ENCODE data around the gene CATSPER3.

The CATSPER3 gene

DNA sequence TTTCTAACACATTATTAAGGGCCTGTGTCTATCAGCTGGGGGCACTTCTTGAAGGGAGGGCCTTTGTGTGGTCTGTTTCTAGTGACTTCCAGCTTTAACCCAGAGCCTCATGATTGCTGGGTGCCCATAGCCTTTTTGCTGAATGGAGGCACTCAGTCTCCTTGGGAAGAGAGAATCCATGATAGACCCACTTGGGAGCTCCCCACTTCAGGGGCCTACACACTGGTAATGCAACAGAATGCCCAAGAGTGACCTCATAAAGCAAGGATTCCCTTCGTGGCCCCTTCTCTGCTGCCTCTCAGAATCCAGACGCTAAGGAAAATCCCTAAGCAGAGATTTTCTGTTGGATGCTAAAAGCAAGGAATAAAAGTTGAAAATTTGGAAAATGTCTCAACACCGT lies at the start of gene CATSPER3:
TSS of gene CATSPER3 (plus strand) at position 301 of the 400 bp plus-strand sequence. CDS start at position 386, 85 bp downstream.
- DNase-seq = no peak

DNA sequence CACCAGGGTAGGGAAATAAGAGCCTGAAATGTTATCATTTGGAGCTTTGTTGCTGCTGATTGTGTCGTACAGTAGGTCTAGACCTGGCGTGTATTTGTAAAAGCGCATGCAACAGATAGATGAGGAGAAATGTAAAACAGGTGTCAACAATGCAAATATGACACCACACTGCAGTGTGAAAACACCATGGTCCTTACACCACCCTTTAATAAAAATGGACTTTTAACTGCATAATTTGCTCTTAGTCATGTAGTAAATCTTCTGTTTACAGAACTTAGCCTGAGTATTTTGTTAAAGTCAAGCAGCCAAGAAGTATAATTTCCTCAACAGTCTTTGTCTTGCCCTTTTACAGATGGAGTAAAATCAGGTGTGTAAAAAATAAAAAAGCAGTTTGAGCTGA lies 48.8 kb upstream of the CATSPER3 start:
- DNase-seq = no peak

DNA sequence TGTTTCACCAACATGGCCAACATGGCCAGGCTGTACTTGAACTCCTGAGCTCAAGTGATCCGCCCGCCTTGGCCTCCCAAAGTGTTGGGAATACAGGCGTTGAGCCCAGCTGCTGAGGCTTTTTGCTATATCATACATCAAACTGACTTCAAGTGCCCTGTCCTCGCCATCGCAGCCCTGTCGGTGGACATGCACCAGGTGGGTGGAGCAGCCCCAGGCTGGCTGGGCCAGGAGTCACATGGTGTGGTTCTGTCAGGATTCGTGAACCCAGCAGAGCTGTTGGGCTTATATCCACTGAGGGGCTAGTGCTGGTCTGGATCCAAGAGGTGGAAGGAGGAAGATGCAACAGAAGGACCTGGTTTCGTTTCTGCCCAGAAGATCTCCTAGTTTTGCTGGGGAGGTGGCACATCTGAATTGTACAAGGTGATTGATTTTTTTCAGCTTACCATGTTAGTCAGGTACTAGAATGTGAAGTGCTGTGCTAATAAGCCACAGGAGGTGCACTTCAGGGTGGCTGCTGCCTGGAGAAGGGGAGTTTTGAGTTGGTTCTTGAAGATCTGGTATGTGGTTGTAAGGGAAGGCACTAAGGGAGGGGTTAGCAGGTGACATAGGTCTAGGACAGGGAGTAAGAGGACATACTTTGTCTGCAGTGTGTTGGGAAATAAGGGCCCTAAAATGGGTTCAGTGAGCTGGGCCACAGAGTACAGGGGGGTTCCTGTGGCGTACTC lies 46.7 kb upstream of the CATSPER3 start:
- no peak for DNase-seq

DNA sequence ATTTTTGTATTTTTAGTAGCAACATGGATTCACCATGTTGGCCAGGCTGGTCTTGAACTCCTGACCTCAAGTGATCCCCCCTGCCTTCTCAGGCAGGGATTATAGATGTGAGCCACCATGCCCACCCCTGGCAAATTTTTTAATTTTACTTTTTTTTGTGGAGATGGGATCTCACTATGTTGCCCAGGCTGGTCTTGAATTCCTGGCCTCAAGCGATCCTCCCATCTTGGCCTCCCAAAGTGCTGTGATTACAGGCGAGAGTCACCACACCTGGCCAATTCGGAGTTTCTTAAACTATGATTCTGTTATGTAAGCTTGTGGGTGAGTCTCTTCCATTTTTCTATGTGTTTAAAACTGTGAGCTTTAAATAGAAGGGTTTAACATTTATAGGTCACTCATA lies 35.2 kb upstream of the CATSPER3 start:
- no peak for DNase-seq

DNA sequence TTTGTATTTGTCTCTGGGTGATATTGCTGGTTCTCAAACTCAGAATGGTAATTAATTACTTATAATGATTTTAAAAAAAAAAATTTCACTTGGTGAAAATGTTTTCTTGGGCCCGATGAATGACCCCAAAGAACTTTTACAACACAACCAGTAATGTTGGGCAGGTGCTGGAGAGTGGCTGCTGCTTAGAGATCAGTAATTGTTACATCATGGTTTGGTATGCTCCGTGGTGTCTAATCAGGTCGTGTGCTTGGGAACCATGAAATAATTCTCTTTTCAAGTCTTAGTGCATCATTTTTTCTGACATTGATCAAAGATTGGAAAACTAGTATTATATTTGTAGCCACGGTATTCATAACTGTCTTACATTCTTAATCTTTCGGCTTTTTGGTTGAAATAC lies 33.5 kb upstream of the CATSPER3 start:
- no peak for DNase-seq

DNA sequence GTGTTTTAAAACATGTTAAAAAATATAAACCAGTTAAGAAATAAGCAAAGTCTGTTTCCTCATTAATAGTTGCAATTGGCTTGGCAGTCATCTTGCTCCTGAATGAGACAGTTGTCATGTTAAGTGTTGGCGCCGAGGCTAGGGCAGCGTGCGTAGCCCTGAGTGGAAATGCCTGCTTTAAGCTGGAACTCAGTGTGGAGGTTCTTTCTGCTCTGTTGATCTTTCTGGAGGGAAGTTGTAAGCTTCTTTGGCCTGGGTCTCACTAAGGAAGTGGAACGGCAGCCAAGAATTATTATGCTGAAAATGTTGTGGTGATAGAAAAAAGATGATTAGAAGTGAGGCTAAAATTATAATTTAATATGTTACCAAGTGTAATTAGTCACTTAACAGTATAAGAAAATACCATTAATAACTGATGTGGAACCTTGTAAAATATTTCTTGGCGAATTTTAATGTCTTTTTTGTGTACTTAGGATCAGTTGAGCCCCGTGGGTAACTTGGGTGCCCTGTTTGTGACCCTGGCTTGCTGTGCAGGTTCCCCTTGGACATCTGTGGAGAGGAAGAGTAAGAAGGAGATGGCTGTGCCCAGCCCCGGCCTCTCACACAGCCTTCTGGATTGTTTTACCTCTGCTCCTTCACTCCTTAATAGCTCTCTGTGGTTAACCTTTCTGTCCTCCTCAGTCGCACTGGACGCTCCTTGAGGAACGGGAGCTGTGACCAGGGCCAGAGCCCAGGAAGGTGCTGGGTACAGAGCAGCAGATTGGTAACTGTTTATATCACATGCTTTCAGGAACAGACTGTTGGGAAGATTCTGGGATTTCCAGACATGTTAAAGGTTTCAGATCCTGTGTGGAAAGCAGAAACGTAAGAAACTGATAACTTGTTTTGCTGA lies 31.8 kb upstream of the CATSPER3 start:
- DNase-seq = no peak

DNA sequence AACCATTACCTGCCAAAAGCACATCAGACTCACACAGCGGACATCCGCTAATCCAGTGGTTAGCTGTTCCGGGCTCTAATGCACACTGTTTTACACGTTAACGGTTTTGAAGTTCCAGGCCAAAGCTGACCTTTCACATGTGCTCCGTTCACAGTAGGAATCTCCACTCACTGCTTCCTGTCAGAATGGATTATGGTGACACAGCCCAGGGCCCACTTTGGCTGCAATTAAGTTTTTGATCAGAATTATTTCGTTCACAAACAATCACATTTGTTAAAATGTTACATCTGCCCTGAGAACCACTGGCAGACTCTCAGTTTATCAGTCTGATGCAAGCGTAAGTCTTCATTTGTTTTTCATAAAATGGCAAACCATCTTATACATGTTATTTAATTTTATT lies 30.2 kb upstream of the CATSPER3 start:
- DNase-seq = no peak

DNA sequence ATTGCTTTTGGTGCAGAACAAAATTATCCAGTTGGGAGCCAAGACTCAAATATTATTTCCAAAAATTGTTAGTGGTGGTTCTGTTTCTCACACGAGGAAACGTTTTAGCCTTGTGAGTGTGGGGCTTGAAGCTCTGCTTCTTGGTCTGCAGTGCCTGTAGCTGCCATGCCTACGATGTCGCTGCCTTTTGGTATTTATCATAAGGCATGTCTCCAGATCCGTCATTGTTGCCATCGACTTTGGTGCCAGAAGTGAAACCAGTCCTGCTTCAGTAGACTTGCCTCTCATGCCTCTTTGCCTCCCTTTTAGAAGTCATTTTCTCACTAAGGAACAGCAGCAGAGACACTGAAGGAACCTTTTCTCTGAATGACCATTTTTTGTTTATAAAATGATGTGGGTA lies 29.7 kb upstream of the CATSPER3 start:
- no peak for DNase-seq

DNA sequence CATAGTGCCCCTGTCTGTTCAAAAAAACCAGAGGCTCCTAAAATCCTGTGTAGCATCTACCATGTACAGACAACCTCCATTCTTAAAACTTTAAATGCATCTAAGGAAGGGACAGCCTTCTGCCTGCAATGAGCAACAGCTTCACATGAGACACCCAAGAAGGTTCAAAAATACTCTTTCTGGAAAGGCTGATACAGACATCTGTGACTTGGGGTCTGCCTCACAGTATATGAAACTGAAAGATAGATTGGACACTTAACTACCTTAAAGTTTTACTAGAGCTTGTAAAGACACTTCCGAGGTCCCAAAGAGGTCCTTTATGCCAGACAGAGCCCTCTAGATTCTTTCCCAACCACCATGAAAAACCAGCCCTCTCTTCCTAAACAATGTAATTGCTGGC lies 28.2 kb upstream of the CATSPER3 start:
- DNase-seq = no peak

DNA sequence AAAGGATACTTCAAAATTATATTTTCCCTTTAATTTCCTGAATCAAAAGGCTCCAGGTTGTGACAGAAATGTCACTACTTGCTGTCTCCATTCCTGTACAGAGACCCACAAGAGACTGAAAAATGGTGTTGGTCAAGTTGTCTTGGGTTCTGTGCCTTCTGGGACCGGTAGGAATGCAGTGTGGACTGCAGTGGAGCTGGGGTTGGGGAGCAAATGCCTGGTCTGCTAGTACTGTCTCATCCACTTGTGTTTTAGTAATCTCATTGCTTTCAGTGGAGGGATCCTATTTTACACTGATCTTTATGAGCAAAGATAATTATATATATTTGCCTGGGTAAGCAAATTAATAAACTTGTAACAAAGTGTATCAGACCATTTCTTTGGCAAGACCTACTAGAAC lies 24.2 kb upstream of the CATSPER3 start:
- no peak for DNase-seq

DNA sequence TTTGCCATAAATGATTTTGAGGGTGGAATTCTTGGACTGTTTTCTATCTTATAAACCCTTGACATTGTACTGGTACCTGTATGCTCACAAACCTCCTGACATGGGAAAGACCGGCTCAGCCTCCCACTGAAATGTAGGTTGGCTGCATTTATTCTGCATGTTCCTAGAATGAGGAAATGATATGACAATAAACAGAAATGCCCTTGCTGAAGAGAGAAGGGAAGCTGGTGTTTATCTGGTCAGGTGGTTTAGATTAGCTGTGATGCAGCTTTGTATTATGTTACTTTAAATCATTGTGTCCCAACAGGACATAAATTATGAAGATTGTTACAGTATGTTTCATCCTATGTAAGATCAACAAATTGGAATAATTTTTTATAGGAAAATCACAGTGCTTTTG lies 23.1 kb upstream of the CATSPER3 start:
- DNase-seq = no peak

DNA sequence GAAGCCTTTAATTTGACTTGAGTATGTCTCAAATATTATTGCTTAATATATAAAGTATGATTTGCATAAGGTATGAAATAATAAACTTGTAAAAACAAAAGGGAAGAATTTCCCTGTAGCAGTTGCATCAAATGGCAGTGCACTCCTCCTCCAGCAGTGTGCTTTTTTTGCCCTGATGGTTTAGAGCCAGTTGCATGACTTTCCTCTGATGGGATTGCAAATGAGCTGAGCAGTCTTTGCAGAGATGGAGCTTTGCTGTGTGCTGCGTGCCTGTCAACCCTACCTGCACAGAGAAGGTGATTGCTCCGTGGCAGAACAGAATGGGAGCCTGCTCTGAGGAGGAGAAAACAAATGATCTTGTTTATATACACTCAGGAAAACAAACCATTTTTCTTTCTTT lies 22.7 kb upstream of the CATSPER3 start:
- no peak for DNase-seq

DNA sequence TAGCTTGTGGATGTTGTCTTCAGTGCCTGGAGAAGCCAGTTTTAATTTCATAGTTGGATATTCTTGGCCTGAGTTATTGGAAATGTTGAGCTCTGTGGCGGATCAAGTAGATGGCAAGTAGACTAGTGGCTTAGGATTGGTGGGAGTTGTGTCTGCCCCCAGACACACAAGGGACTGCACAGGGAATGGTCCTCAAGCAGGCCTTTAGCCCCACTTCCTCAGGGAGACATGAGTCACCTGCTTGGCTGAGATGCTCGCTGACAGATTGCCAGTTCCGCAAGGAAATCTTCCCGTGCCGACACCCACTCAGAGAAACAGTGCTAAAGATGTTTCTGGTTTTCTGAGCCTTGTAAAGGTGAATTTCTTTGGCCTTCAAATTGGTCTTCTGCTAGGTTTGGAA lies 18.8 kb upstream of the CATSPER3 start:
- DNase-seq = no peak

DNA sequence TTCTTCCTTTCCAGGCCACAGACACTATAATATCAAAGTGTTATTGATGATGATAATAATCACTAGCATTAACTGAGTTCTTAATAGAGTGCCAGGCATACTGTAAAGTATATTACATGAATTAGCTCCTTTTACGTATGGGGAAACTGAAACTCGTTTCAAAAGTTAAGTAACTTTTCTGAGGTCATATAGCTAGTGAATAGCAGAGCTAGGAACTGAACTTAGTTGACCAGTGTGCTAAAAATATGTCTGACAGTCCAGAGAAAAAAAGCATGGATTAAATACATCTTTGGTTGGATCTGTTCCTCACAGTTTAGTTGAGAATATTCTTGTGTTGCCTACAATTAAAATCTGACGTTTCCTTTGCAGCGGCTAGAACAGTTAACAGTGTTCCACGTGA lies 18.4 kb upstream of the CATSPER3 start:
- no peak for DNase-seq

DNA sequence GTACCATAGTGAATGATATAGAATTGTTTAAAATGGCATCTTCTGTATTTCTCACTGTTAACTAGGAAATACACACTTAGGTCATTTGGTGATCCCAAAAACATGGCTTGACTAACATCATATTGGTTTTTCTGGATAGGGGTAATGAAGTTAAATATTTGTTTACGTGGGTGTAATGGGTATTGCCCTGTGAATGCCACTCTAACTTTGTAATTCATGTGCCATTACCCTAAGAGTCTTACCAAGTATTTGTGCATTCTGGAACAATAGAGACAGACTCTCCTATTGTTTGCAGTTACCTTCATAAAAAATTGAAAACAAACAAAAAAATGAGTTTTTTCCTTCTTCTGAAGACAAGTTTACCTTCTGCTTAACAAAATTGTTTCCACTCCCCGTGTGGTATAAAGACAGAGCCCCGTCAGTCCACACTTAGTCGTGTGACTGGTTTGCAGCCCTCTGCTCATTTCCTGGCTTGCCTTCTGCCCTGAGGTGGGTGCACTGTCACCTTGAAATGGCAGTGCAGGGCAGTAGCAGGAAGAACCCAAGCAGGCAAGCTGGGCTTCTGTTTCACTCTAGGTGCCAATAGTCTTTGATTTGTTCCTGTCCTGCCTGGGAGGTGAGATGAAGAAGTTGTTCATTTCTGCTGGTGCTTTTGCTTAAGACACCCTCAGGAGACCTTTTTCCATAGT lies 9.6 kb upstream of the CATSPER3 start:
- DNase-seq = no peak

DNA sequence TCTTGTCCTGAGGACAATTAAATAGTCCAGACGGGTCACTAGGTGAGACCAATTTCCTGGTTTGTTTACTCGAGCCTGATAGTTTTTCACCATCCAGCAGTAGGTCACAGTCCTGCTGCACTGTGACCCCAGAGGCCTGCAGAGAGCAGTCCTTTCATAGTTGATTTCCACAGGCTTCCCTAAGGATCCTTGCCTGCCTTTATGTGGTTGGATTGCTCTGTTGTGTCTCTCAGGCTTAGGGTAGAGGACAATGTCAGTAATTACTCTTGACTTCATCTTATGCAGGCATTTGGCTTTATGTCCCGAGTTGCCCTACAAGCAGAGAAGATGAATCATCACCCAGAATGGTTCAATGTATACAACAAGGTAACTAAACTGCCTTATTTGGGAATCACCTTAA lies 9.0 kb upstream of the CATSPER3 start:
- DNase-seq = no peak

DNA sequence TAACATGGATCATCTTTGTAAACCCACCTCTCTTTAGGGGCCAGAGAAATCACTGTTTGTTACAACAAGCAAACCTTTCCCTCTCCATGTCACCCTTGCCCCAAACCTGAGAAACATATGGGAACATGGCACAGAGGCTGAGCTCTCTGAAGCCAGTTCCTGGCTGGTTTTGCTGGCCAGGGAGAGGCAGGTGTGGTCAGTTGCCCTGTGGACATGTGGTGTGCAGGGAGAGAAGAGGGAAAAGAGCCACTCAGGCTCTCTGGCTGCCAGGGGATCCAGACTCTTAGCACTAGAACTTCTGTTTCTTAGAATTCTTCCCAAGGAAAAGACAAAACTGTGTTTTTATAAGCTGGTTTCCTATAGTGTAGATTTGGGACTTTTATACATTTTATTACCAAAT lies 4.6 kb upstream of the CATSPER3 start:
- no peak for DNase-seq

DNA sequence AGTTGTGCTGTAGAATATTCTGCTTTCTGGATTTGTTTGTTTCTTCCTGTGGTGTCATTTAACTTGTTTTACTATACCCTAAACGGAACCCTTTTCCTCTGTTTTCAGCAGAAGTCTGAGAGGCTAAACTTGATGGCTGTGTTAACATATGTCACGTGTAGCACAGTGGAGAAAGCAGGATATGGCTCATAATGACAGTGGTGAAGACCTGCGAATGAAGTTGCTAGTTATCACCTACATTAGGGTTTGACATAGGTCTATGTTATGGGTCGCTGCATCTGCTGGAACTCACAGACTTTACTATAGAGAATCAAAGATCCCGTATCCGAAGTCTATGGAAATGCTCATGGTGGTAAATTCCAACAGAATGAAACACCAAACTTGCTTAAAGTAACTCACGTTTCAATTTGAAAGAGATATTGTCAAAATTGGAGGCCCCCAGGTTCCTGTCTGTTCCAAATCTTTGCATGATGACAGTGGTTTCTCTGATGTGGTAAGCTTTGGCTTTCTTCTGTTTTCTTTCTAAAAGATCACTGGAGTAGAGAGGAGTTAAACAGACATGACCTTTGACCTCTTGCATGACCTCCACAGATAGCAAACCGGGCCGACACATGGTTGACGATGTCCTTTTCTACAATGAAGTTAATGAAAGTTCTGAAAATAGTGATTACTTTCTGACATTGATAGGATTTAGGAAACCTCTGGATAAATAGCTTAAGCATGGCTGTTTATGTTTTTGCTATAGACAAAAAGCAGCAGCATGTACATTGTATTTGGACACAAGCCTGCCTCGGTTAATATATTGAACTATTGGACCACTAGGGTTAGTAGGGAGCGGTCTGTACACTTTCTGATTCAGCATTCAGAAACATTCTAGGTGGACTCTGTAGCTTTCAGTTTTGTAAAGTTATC lies 3.1 kb upstream of the CATSPER3 start:
- no peak for DNase-seq

DNA sequence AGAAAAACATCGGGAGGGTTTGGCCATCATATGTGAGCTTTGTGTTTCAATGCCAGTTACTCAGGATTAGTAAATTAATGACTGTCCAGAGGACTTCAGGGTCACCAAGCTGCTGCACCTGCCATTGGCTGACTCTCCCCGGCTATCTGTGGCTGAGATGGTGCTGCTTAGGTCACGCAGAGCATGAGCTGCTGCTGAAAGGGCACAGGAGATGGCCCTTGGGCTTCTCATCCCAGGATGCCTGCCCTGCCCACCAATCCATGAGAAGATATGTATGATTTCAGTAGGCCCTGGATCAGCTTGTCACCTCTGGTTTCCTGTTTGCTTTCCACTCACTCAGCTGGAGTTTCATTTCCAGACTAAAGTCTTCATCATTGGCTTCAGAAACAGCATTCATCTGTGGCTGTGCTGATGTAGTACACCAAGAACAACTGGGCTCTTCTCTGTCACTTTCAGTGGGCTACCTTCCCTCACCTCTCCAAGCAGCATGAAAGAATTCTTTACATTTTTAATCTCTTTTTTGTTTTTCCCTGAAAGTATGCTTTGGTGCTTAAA lies 2.4 kb upstream of the CATSPER3 start:
- no peak for DNase-seq

DNA sequence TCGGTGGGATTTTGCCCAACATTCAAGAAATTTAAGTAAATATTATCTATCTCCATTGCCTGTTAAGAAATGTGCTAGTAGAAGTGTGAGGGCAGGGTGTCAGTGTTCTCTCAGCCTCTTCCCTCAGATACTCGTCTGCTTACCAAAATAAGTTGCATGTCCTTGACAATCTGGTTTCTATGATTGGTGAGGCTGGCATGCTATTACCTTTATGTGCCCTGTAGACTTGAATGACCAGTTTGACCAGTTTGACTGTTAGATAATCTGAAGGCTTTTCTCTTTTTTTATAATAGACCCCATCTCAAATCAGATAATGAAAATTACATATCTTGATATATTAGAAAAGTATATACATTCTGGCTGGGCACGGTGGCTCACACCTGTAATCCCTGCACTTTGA lies 348 bp downstream of the CATSPER3 start:
- DNase-seq = no peak

DNA sequence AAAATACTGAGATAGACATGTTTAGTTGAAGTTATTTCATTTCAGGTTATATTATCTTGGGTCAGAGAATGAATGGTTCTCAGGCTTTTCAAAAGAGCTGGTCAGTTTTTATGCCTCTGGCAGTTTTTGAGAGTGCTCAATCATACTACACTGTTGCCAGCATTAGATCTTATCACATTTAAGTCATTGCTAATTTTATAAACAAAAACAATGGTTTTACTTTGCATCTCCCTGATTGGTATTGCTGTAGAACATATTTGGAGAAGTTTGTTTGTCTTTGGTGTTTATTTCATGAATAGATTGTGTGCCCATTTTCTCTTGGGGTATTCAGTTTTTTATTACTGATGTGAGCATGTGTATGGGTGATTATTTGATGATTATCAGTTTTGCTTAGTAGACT lies 1.5 kb downstream of the CATSPER3 start:
- DNase-seq = no peak

DNA sequence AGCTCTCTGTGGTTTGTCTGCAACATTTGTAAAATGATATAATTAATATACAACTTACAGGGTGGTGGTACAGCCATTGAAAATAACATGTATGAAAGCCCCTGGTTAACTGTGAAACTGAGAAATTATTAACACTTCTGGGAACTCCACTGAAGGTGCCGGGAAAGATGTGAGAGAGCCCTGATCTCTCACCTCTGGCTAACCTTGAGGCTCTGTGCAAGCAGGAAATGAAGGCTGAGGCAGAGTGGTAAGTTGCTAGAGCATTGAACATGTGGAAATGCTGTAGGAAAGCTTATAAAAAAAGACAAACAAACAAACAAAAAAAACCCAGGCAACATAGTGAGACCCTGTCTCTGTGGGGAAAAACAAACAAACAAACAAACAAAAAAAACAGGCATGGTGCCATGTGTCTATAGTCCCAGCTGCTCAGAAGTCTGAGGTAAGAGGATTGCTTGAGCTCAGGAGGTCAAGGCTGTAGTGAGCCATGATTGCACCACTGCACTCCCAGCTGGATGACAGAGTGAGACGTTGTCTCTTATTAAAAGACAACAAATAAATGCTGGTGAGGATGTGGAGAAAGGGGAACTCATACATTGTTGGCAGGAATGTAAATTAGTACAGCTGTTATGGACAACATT lies 7.5 kb downstream of the CATSPER3 start:
- DNase-seq = no peak

All from NCI-H1436 treated with DMSO at 0.1 percent for 48 hours (cell line).